HG02623 (cell line): ENCODE results near the gene CRTC1.
"Not testable (repeated sequence)": the region's sequence is repeated elsewhere in the genome, so short reads cannot be mapped to it uniquely, and the experiment has no call there.

Source experiments
- ATAC-seq: cut with Tn5 transposase; IDR thresholded peaks from one replicate; pipeline ENCODE4 v1.9.1; 2021; ENCODE audit warnings: moderate library complexity; ENCODE audit not compliant: unreplicated experiment

The CRTC1 gene

GRCh38 chr19:18668744-18669523, 14.5 kb upstream of the CRTC1 start:
- no peak for ATAC-seq

GRCh38 chr19:18669524-18669817, 14.0 kb upstream of the CRTC1 start:
- no peak for ATAC-seq

GRCh38 chr19:18669883-18670282, 13.6 kb upstream of the CRTC1 start:
- ATAC-seq = no peak

GRCh38 chr19:18670312-18670711, 13.2 kb upstream of the CRTC1 start:
- no peak for ATAC-seq

GRCh38 chr19:18671303-18672043, 12.0 kb upstream of the CRTC1 start:
- no peak for ATAC-seq

GRCh38 chr19:18672044-18672451, 11.4 kb upstream of the CRTC1 start:
- ATAC-seq = no peak

GRCh38 chr19:18672606-18673337, 10.7 kb upstream of the CRTC1 start:
- no peak for ATAC-seq

- ATAC-seq = no peak
These were observed 8.9 kb upstream of the CRTC1 start for GRCh38 chr19:18674616-18675015.

GRCh38 chr19:18675779-18676178, 7.7 kb upstream of the CRTC1 start:
- ATAC-seq = no peak

GRCh38 chr19:18676692-18677091, 6.8 kb upstream of the CRTC1 start:
- no peak for ATAC-seq

- ATAC-seq = no peak
These were observed 6.3 kb upstream of the CRTC1 start for GRCh38 chr19:18677156-18677555.

GRCh38 chr19:18680148-18680547, 3.3 kb upstream of the CRTC1 start:
- ATAC-seq = not testable (repeated sequence)

- ATAC-seq = no peak
These were observed 722 bp upstream of the CRTC1 start for GRCh38 chr19:18682807-18683108.

- peak; percentile 10 for ATAC-seq
These were observed 620 bp downstream of the CRTC1 start for GRCh38 chr19:18683958-18684641.

GRCh38 chr19:18684642-18684993, 1.1 kb downstream of the CRTC1 start:
- no peak for ATAC-seq

GRCh38 chr19:18685597-18686190, 2.2 kb downstream of the CRTC1 start:
- ATAC-seq = no peak

- ATAC-seq = no peak
These were observed 4.4 kb downstream of the CRTC1 start for GRCh38 chr19:18687740-18688465.

- no peak for ATAC-seq
These were observed 12.5 kb downstream of the CRTC1 start for GRCh38 chr19:18696023-18696422.

- no peak for ATAC-seq
These were observed 14.2 kb downstream of the CRTC1 start for GRCh38 chr19:18697680-18698079.

GRCh38 chr19:18698321-18699167, 15.1 kb downstream of the CRTC1 start:
- no peak for ATAC-seq
